ENCODE measurements around the gene ARFIP1.

The ARFIP1 gene

GRCh38 chr4:152885185-152885584 lies 105.4 kb downstream of the ARFIP1 start:
- Histone ChIP-seq H3K9me3 (ENCODE audit: insufficient read depth, low read length) (no peaks in the 10 kb centered on the region), H3K27me3 (ENCODE audit: low read length) (no peaks in the 10 kb centered on the region), H3K9me2 (replicated peaks; ENCODE audit: insufficient read depth, low read length) (no peaks in the 10 kb centered on the region), H2AFZ (ENCODE audit: low read depth, low read length, severe bottlenecking) (no peak overlapping the region), H3K27ac (ENCODE audit: low read depth, low read length) (no peak overlapping the region), H3K79me2 (ENCODE audit: insufficient read depth, low read length) (no peaks in the 10 kb centered on the region), H3K36me3 (ENCODE audit: low read length) (peaks cover 17% of the 10 kb centered on the region; the same call in 1 of the 2 replicates), H4K20me1 (ENCODE audit: low read depth, low read length) (no peaks in the 10 kb centered on the region), H3F3A (ENCODE audit: insufficient read depth) (no peaks in the 10 kb centered on the region), H3K9ac (ENCODE audit: low read length) (no peak overlapping the region), H3K4me3 (ENCODE audit: insufficient read depth, low read length, poor library complexity, severe bottlenecking) (no peak overlapping the region), H3K4me2 (ENCODE audit: low read depth, low read length, poor library complexity, severe bottlenecking) (no peak overlapping the region)
- TF ChIP-seq CTCF (IDR thresholded peaks at IDR 0.05; ENCODE audit: insufficient read depth, low read length, poor library complexity, severe bottlenecking) (no peak), EZH2phosphoT487 (conservative IDR thresholded peaks at IDR 0.05; ENCODE audit: low read length) (no peak)

GRCh38 chr4:152886201-152886600 lies 106.4 kb downstream of the ARFIP1 start:
- Histone ChIP-seq H3K4me3 (ENCODE audit: insufficient read depth, low read length, poor library complexity, severe bottlenecking) (no peak overlapping the region), H3K9ac (ENCODE audit: low read length) (no peak overlapping the region), H4K20me1 (ENCODE audit: low read depth, low read length) (no peaks in the 10 kb centered on the region), H3K9me3 (ENCODE audit: insufficient read depth, low read length) (no peaks in the 10 kb centered on the region), H3K27ac (ENCODE audit: low read depth, low read length) (no peak overlapping the region), H2AFZ (ENCODE audit: low read depth, low read length, severe bottlenecking) (no peak overlapping the region), H3K4me2 (ENCODE audit: low read depth, low read length, poor library complexity, severe bottlenecking) (no peak overlapping the region), H3K9me2 (replicated peaks; ENCODE audit: insufficient read depth, low read length) (no peaks in the 10 kb centered on the region), H3K36me3 (ENCODE audit: low read length) (peaks cover 15% of the 10 kb centered on the region; the same call in 1 of the 2 replicates), H3F3A (ENCODE audit: insufficient read depth) (no peaks in the 10 kb centered on the region), H3K27me3 (ENCODE audit: low read length) (no peaks in the 10 kb centered on the region), H3K79me2 (ENCODE audit: insufficient read depth, low read length) (no peaks in the 10 kb centered on the region)
- TF ChIP-seq CTCF (IDR thresholded peaks at IDR 0.05; ENCODE audit: insufficient read depth, low read length, poor library complexity, severe bottlenecking) = no peak
- no peak for TF ChIP-seq EZH2phosphoT487 (conservative IDR thresholded peaks at IDR 0.05; ENCODE audit: low read length)

- no peaks in the 10 kb centered on the region for H3F3A ChIP-seq (ENCODE audit: insufficient read depth)
- H3K27me3 ChIP-seq (ENCODE audit: low read length) = no peaks in the 10 kb centered on the region
- H3K4me3 ChIP-seq (ENCODE audit: insufficient read depth, low read length, poor library complexity, severe bottlenecking) = no peak overlapping the region
- H3K79me2 ChIP-seq (ENCODE audit: insufficient read depth, low read length) = no peaks in the 10 kb centered on the region
- no peaks in the 10 kb centered on the region for H4K20me1 ChIP-seq (ENCODE audit: low read depth, low read length)
- H2AFZ ChIP-seq (ENCODE audit: low read depth, low read length, severe bottlenecking) = no peak overlapping the region
- no peak overlapping the region for H3K4me2 ChIP-seq (ENCODE audit: low read depth, low read length, poor library complexity, severe bottlenecking)
- no peak overlapping the region for H3K9ac ChIP-seq (ENCODE audit: low read length)
- no peak overlapping the region for H3K27ac ChIP-seq (ENCODE audit: low read depth, low read length)
- H3K9me3 ChIP-seq (ENCODE audit: insufficient read depth, low read length) = no peaks in the 10 kb centered on the region
- TF ChIP-seq CTCF (IDR thresholded peaks at IDR 0.05; ENCODE audit: insufficient read depth, low read length, poor library complexity, severe bottlenecking) (no peak), EZH2phosphoT487 (conservative IDR thresholded peaks at IDR 0.05; ENCODE audit: low read length) (no peak)
- peaks cover 10% of the 10 kb centered on the region; the same call in 1 of the 2 replicates for H3K36me3 ChIP-seq (ENCODE audit: low read length)
- H3K9me2 ChIP-seq (replicated peaks; ENCODE audit: insufficient read depth, low read length) = no peaks in the 10 kb centered on the region
Measured at GRCh38 chr4:152887981-152888380, 108.2 kb downstream of the ARFIP1 start.

Data from SU-DHL-6 (cell line).